PC-9 (cell line): ENCODE data around the gene SCN3A.

Experiments
- CTCF ChIP-seq: fragments of 200-600 bp; sonication (generic); conservative IDR thresholded peaks from 2 replicates; pipeline ENCODE4 v1.6.1; 2017; ENCODE audit warnings: mixed run types, antibody characterized with exemption, mild to moderate bottlenecking, moderate library complexity
- EZH2 ChIP-seq: fragments of 200-600 bp; sonication (generic); IDR thresholded peaks from 2 replicates; pipeline ENCODE4 v1.8.0; 2017; ENCODE audit warnings: antibody characterized with exemption, low read depth

- TF ChIP-seq CTCF (no peak), EZH2 (no peak)
These were observed 10.2 kb upstream of the SCN3A start for GRCh38 chr2:165214093-165214492.
